GM19467 (cell line): ENCODE results near the gene SLC45A1.

Experiments
- ATAC-seq: cut with Tn5 transposase; IDR thresholded peaks from one replicate; pipeline ENCODE4 v1.9.1; 2021; ENCODE audit warnings: mild to moderate bottlenecking, moderate library complexity; ENCODE audit not compliant: unreplicated experiment

Gene SLC45A1

GRCh38 chr1:8334106-8334851, 16.4 kb downstream of the SLC45A1 start:
- no peak for ATAC-seq

- no peak for ATAC-seq
Observed at GRCh38 chr1:8335246-8335645, 17.3 kb downstream of the SLC45A1 start.

GRCh38 chr1:8337776-8338525, 20.0 kb downstream of the SLC45A1 start:
- ATAC-seq = no peak

- no peak for ATAC-seq
Observed at GRCh38 chr1:8338526-8339202, 20.8 kb downstream of the SLC45A1 start.

GRCh38 chr1:8339203-8339600, 21.3 kb downstream of the SLC45A1 start:
- no peak for ATAC-seq

GRCh38 chr1:8340448-8340847, 22.5 kb downstream of the SLC45A1 start:
- no peak for ATAC-seq

- ATAC-seq = no peak
Observed at GRCh38 chr1:8342325-8342724, 24.4 kb downstream of the SLC45A1 start.

GRCh38 chr1:8343044-8343443, 25.1 kb downstream of the SLC45A1 start:
- ATAC-seq = no peak

- ATAC-seq = no peak
Observed at GRCh38 chr1:8343464-8344001, 25.6 kb downstream of the SLC45A1 start.

- no peak for ATAC-seq
Observed at GRCh38 chr1:8344893-8345507, 27.1 kb downstream of the SLC45A1 start.

GRCh38 chr1:8345621-8346415, 27.9 kb downstream of the SLC45A1 start:
- ATAC-seq = no peak

- no peak for ATAC-seq
Observed at GRCh38 chr1:8347635-8348034, 29.7 kb downstream of the SLC45A1 start.

- ATAC-seq = no peak
Observed at GRCh38 chr1:8348047-8348776, 30.3 kb downstream of the SLC45A1 start.

- no peak for ATAC-seq
Observed at GRCh38 chr1:8348777-8349472, 31.0 kb downstream of the SLC45A1 start.

GRCh38 chr1:8349473-8349865, 31.6 kb downstream of the SLC45A1 start:
- ATAC-seq = no peak

GRCh38 chr1:8349961-8350360, 32.0 kb downstream of the SLC45A1 start:
- ATAC-seq = no peak

GRCh38 chr1:8350914-8351684, 33.2 kb downstream of the SLC45A1 start:
- no peak for ATAC-seq
